OCI-LY3 (cell line): Measurements from ENCODE around the gene RAP1GAP2.

Experiments
- H2AFZ ChIP-seq: fragments of 200-600, 300-600 bp; shearing (Covaris generic); 2 replicates; pipeline ENCODE4 v1.6.0; 2014; ENCODE audit warnings: antibody characterized with exemption, low read depth, low read length
- H3K27ac ChIP-seq: fragments of 200-600, 300-600 bp; sonication (generic); 2 replicates; pipeline ENCODE4 v1.5.1; 2014; ENCODE audit warnings: mild to moderate bottlenecking, low read length, moderate library complexity, mixed read lengths
- H3K27me3 ChIP-seq: fragments of 200-600, 300-600 bp; sonication (generic); 2 replicates; pipeline ENCODE4 v1.6.1; 2014; ENCODE audit warnings: low read depth, low read length, mixed read lengths
- H3K36me3 ChIP-seq: fragments of 200-600, 300-600 bp; sonication (generic); replicated peaks from 2 replicates; pipeline ENCODE3; 2014; ENCODE audit warnings: low read depth, low read length, mixed read lengths
- H3K4me1 ChIP-seq: fragments of 300-600, 200-600 bp; sonication (generic); 2 replicates; pipeline ENCODE4 v1.6.1; 2014; ENCODE audit warnings: low read length, mixed read lengths
- H3K4me2 ChIP-seq: fragments of 200-600, 300-600 bp; sonication (generic); 2 replicates; pipeline ENCODE4 v1.6.1; 2014; ENCODE audit warnings: low read length, mixed read lengths
- H3K4me3 ChIP-seq: fragments of 300-600, 200-600 bp; sonication (generic); 2 replicates; pipeline ENCODE4 v1.5.1; 2014; ENCODE audit warnings: antibody characterized with exemption, mild to moderate bottlenecking, low read length, moderate library complexity
- H3K79me2 ChIP-seq: fragments of 300-600, 200-600 bp; shearing (Covaris generic); 2 replicates; pipeline ENCODE4 v1.6.1; 2014; ENCODE audit warnings: mild to moderate bottlenecking, low read length, mixed read lengths
- H3K9ac ChIP-seq: fragments of 300-600, 200-600 bp; shearing (Covaris generic); 2 replicates; pipeline ENCODE4 v1.6.0; 2014; ENCODE audit warnings: mild to moderate bottlenecking, low read length, moderate library complexity
- H3K9me3 ChIP-seq: fragments of 200-600, 300-600 bp; shearing (Covaris generic); 2 replicates; pipeline ENCODE4 v1.6.1; 2014; ENCODE audit warnings: low read length, mixed read lengths; ENCODE audit not compliant: insufficient read depth
- H4K20me1 ChIP-seq: fragments of 200-600, 300-600 bp; sonication (generic); 2 replicates; pipeline ENCODE4 v1.6.1; 2016; ENCODE audit warnings: low read length, mixed read lengths; ENCODE audit not compliant: insufficient read depth
- CTCF ChIP-seq: fragments of 200-600, 300-600 bp; sonication (generic); IDR thresholded peaks from 2 replicates; pipeline ENCODE4 v1.5.1; 2014; ENCODE audit warnings: antibody characterized with exemption, low read length, low read depth
- EZH2phosphoT487 ChIP-seq: fragments of 200-600 bp; shearing (Covaris generic); IDR thresholded peaks from 2 replicates; pipeline ENCODE4 v1.6.1; 2018; ENCODE audit warnings: antibody characterized with exemption, mixed run types, low read depth

RAP1GAP2 gene

DNA sequence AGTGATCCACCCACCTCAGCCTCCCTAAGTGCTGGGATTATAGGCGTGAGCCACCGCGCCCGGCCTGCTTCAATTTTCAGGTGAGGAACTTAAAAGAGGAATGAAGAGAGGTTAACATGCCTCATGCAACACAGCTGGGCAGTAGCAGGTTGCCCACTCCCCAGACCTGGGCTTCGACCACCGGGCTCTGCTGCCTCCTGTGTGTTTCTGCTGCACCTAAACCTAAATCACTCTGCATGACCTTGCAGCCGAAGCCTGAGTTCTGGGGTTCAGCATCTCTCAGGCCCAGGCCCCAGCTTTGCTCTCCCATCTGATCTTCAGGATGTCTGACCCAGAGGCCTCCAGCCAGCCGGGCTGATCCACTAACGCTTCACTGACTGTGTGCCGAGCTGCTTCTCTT, 154.6 kb downstream of the RAP1GAP2 start:
- Histone ChIP-seq H4K20me1 (no peaks in the 10 kb centered on the region), H3K79me2 (no peaks in the 10 kb centered on the region), H3K27ac (no peak overlapping the region), H2AFZ (no peak overlapping the region), H3K4me3 (no peak overlapping the region), H3K36me3 (no peaks in the 10 kb centered on the region), H3K4me2 (no peak overlapping the region), H3K27me3 (peaks cover 11% of the 10 kb centered on the region), H3K9me3 (no peaks in the 10 kb centered on the region), H3K4me1 (peaks cover 7% of the 10 kb centered on the region), H3K9ac (no peak overlapping the region)
- no peak for TF ChIP-seq EZH2phosphoT487
- no peak for TF ChIP-seq CTCF

DNA sequence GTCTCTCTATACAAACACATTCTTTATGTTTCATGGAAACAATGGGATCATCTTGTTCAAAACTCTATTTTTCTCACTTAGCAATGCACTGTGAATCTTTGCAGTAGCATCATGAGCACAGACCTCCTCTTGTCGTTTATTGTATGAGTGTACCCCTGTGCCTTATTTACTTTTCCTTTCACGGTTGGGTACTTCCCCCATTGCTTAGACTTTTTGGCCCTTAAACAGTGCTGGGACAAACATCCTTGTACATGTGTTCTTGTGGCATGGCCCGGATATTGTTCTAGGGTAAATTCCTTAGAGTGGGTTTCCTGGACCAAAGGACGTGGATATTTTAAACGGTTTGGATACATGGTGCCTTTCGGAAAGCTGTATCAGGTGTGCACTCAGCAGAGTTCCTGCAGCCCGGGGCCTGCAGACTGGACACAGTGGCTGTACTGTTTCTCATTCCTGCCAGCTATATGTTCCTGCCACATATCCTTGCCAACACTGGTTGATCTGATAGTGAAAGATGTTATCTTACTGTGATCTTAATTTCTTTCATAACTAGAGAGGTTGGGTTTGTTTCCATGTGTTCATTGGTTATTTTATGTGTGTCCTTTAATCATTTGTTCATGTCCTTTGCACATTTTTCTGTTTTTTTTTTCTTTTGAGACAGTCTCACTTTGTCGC, 156.1 kb downstream of the RAP1GAP2 start:
- H3K79me2 ChIP-seq = no peaks in the 10 kb centered on the region
- H2AFZ ChIP-seq = no peak overlapping the region
- H3K36me3 ChIP-seq = no peaks in the 10 kb centered on the region
- no peaks in the 10 kb centered on the region for H3K9me3 ChIP-seq
- H3K27me3 ChIP-seq = peaks cover 17% of the 10 kb centered on the region
- no peak for TF ChIP-seq CTCF
- TF ChIP-seq EZH2phosphoT487 = no peak
- H4K20me1 ChIP-seq = no peaks in the 10 kb centered on the region
- no peak overlapping the region for H3K27ac ChIP-seq
- peaks cover 7% of the 10 kb centered on the region for H3K4me1 ChIP-seq
- H3K4me2 ChIP-seq = no peak overlapping the region
- no peak overlapping the region for H3K4me3 ChIP-seq
- H3K9ac ChIP-seq = no peak overlapping the region

DNA sequence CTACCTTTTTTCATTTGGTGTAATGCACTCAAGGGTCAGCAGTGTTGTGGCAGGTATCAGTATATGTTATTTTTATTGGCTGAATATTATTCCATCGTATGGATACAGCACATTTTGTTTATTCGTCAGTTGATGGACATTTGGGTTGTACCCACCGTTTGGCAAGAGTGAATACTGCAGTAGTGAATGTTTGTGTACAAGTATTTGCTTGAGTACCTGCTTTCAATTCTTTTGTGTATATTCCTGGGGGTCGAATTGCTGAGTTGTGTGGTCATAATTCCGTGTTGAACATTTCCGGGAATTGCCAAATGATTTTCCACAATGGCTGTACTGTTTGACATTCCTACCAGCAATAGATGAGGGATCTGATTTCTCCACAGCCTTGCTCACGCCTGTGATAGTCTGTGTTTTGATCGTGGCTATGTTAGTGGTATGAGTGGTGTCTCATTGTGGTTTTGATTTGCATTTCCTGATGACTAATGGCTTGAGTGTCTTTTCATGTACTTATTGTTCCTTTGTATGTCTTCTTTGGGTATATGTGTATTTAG, 158.7 kb downstream of the RAP1GAP2 start:
- peaks cover 7% of the 10 kb centered on the region for H3K4me1 ChIP-seq

More for the DNA sequence above, 158.7 kb downstream of the RAP1GAP2 start:
- no peaks in the 10 kb centered on the region for H3K79me2 ChIP-seq
- no peak overlapping the region for H3K4me2 ChIP-seq
- no peak overlapping the region for H3K27ac ChIP-seq
- H3K27me3 ChIP-seq = peaks cover 17% of the 10 kb centered on the region
- no peak overlapping the region for H3K4me3 ChIP-seq
- no peaks in the 10 kb centered on the region for H3K9me3 ChIP-seq
- no peaks in the 10 kb centered on the region for H3K36me3 ChIP-seq
- H3K9ac ChIP-seq = no peak overlapping the region
- TF ChIP-seq CTCF = no peak
- TF ChIP-seq EZH2phosphoT487 = no peak
- no peaks in the 10 kb centered on the region for H4K20me1 ChIP-seq
- no peak overlapping the region for H2AFZ ChIP-seq
